ENCODE results near the gene CNTN4.

DNA sequence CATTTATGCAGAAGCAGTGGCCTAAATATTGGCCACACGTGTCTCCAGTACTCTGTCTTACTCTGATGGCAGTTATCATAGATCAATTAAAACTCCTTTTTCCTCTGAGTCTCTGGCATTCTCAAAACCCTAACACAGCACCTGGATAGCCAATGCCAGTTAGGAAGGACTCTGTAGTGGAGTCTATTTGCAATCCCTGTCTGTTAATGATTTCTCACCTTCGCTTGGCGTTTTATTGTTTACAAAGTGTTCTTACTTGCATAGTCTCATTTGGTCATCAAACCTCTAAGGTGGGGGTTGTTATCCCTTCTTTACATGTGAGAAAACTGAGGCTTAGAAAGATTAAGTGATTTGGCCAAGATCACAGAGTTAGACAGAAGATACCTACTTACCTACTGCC is 752.7 kb downstream of the CNTN4 start:
- TF ChIP-seq, protein P1, sequence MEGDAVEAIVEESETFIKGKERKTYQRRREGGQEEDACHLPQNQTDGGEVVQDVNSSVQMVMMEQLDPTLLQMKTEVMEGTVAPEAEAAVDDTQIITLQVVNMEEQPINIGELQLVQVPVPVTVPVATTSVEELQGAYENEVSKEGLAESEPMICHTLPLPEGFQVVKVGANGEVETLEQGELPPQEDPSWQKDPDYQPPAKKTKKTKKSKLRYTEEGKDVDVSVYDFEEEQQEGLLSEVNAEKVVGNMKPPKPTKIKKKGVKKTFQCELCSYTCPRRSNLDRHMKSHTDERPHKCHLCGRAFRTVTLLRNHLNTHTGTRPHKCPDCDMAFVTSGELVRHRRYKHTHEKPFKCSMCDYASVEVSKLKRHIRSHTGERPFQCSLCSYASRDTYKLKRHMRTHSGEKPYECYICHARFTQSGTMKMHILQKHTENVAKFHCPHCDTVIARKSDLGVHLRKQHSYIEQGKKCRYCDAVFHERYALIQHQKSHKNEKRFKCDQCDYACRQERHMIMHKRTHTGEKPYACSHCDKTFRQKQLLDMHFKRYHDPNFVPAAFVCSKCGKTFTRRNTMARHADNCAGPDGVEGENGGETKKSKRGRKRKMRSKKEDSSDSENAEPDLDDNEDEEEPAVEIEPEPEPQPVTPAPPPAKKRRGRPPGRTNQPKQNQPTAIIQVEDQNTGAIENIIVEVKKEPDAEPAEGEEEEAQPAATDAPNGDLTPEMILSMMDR (IDR thresholded peaks at IDR 0.05; ENCODE audit: low read length): no peak
- TF ChIP-seq EZH2phosphoT487 (IDR thresholded peaks at IDR 0.05; ENCODE audit: low read length): no peak
